Epithelial cell of esophagus (primary cell): ENCODE data around the gene DKK2.
"Not testable (repeated sequence)": the region's sequence is repeated elsewhere in the genome, so short reads cannot be mapped to it uniquely, and the experiment has no call there.

Experiments used
- DNase-seq: peaks from one replicate; pipeline ENCODE4 v3.0.0; 2010; ENCODE audit warnings: low read depth
- H3K4me3 ChIP-seq: 2 replicates; pipeline ENCODE4 v1.5.1; 2011; ENCODE audit warnings: mild to moderate bottlenecking, low read length, control low read depth
- TF ChIP-seq, protein P1 (sequence below): IDR thresholded peaks from 2 replicates; pipeline ENCODE4 v1.5.1; 2011; ENCODE audit warnings: low read depth, mild to moderate bottlenecking, low read length, control low read depth, inconsistent platforms; ENCODE audit not compliant: insufficient read depth; ENCODE audit errors: missing control alignments

DKK2 gene

DNA sequence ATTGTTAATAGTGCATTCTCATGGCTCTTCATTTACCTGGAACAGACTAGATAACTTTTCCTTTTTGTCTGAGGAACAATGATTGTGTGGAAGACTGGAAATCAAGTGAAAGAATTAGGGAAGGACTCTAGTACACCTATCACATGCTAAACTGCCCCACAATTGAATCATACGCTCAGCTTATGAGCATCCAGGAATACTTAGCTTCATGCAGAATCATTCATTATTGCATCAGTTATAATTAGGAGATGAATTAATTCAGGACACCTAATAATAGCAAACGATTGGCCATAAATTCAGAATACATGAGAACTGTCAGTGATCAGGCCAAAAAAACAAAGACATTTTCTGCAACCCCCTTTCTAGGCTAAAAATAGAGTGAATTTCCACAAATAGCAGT, 106.9 kb downstream of the DKK2 start:
- DNase-seq, result no peak
- TF ChIP-seq, protein P1, sequence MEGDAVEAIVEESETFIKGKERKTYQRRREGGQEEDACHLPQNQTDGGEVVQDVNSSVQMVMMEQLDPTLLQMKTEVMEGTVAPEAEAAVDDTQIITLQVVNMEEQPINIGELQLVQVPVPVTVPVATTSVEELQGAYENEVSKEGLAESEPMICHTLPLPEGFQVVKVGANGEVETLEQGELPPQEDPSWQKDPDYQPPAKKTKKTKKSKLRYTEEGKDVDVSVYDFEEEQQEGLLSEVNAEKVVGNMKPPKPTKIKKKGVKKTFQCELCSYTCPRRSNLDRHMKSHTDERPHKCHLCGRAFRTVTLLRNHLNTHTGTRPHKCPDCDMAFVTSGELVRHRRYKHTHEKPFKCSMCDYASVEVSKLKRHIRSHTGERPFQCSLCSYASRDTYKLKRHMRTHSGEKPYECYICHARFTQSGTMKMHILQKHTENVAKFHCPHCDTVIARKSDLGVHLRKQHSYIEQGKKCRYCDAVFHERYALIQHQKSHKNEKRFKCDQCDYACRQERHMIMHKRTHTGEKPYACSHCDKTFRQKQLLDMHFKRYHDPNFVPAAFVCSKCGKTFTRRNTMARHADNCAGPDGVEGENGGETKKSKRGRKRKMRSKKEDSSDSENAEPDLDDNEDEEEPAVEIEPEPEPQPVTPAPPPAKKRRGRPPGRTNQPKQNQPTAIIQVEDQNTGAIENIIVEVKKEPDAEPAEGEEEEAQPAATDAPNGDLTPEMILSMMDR, result no peak
- H3K4me3 ChIP-seq, result no peak overlapping the region

DNA sequence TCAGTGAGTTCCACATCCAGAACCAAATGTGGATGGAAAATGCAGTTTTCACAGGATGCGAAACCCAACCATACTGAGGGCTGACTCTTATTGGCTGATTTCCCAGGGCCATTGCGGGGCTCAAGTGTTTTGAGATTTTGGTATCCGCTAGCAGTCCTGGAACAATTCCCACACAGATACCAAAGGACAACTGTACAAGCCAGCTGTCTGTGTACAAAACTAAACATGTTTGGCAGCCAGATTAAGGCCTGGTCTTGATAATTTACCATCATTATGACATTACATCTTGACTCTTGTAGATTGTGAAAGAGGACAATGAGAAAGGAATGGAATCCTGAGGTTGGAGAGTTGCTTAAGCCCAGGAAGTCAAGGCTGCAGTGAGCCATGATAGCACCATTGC, 121.9 kb downstream of the DKK2 start:
- DNase-seq, result peak; percentile 3
- H3K4me3 ChIP-seq, result no peak overlapping the region
- TF ChIP-seq, protein P1, result no peak

DNA sequence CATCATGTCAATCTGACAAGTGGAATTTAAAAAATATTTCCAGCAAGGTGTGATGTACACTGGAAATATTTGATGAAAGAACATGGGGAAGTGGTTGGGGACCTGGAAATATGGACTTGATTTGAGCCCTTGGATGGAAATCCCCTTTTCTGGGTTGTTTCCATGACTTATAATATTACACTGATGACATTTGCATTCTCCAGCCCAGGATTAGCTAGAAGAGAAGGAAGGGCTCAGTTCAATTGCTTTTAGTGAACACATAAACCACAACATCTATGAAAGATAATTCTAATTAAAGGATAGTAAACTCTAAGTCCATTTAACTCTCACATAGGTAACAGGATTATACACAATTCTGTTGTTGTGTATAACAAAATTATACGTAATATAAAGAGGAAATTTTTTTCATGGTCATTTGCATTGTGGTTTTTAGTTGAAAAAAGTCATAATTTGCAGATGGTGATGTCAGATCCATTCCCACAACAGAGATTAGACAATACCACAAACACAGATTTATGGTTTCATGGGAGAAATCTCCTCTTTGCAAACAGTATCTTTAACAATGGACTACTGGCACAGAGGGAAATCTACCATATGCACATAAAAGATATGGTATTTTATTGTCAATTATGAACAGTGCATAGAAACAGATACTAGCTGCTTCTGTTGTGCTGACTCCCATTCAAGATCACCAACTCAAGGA, 126.5 kb downstream of the DKK2 start:
- no peak for DNase-seq
- TF ChIP-seq, protein P1, result no peak
- H3K4me3 ChIP-seq, result no peak overlapping the region

DNA sequence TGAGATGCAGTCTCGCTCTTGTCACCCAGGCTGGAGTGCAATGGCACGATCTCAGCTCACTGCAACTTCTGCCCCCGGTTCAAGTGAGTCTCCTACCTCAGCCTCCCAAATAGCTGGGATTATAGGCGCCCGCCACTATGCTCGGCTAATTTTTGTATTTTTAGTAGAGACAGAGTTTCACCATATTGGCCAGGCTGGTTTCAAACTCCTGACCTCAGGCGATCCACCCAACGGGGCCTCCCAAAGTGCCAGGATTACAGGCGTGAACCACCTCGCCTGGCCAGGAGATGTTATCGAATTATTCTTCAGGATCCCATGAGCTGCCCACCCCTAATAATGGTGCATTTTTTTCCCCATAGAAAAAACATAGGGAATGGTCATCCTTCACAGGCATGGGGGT, 128.1 kb downstream of the DKK2 start:
- H3K4me3 ChIP-seq, DNase-seq: not testable (repeated sequence)

DNA sequence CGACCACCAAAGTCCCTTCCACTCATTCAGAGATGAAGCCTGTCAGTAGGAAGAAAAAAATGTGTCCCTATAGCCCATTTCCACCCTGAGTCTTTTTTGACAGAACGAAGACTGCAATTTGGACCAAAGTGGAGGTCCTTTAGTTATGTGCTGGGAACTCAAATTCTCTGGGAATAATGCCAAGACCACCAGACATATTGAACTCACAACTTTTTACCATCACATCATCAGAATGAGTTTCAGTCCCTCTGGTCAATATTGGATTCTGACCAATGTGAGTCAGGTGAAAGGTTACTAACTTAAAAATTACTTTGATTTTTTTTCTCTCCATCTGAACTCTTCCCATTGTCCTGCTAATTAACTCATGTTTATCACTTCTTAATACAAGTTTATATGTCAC, 128.9 kb downstream of the DKK2 start:
- H3K4me3 ChIP-seq, result no peak overlapping the region
- DNase-seq, result no peak
- TF ChIP-seq, protein P1, result no peak

DNA sequence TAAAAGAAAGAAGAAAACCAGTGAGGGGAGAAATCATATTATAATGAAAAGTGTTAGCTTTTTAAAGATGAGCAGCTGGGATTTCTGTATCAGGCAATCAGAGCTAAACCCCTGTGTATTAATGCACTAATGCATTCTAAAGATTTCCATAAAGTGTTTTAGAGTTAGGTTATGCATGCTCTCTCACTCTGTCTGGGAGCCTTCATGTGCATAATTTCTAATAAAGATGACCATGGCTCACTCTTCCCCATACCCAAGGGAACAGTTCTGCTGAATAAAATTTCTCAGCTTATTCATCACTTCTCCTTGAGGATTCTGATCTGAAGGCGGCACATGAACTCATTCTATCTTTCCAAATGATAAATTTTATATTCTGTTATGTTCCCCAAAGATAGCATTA, 129.4 kb downstream of the DKK2 start:
- TF ChIP-seq, protein P1, result no peak
- no peak overlapping the region for H3K4me3 ChIP-seq
- DNase-seq, result no peak

DNA sequence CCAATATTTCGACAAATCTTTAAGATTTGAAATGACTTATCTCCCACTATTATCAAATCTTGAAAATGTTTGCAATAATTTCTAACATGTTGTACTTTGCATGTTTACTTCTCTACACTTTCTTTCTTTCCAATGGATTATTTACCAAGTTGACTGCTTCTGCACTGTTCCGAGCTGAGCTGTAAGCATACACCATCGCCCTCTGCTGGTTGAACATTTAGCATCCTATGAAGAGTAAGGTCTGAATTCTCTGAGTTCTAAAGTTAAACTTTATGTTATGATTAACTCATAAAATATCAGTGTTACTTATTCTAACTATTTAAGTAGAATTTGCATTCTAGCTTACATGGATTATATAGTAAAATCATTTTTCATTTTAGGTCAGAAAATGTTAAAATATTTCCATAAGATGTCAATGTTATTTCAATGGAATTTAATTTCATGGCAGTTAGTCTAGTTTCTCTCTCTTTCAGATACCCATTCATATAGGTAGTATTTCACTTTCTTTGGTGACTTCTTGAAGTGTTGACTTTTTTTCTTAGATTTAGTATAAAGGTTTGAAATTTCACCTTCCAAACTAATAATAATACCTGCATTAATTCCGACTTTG, 137.4 kb downstream of the DKK2 start:
- H3K4me3 ChIP-seq, result no peak overlapping the region
- peak; percentile 75 for DNase-seq
- TF ChIP-seq, protein P1, result peak; percentile 91
